ENCODE measurements around the gene IGSF9B. TPM values are rescaled to one million over a fixed set of nuclear protein-coding genes. Genes with fewer than 3 reads are reported as not detected.

Gene IGSF9B
- total RNA-seq, 3 donors from 2014 or later: 18.7 to 22.3 (median 22.1) TPM

DNA sequence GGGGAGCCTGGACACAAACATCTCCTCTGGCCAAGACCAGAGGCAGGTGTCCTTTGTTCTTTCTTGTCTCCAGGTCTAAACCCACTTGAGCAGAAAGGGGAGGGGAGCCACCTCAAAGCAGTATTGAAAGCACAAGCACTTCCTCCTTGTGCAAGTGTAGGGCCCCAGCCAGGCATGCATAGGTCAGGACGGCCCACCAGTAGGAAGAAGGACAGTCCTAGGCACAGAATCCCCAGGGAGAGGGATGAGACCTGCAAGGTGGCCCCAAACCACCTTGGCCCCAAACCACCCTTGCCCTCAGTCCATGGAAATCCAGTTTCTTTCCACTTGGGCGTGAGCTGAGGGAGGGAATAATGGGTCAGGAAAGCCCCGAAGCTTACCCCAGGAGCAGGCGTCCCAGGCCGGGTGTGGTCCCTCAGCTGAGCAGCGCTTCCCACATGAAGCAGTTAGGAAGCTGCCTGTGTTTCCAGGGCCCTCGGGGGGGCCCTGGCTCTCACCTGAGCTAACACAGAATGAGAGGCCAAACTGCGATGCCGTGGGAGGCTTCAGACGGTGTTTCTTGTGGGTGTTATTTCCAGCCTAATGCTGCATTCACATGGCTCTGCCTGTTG lies 20.4 kb upstream of the IGSF9B start:
- DNase-seq (no peak), ATAC-seq (peak in 1 of 2 donors; percentile 28)
- no peaks in the 10 kb centered on the region for H3K36me3 Mint-ChIP-seq (ENCODE audit: insufficient read depth)
- H3K4me3 Mint-ChIP-seq: no peak overlapping the region
- peaks cover 6% of the 10 kb centered on the region for H3K27me3 Mint-ChIP-seq (ENCODE audit: low read depth)
- no peaks in the 10 kb centered on the region for H3K9me3 Mint-ChIP-seq
- no peaks in the 10 kb centered on the region for H3K4me1 Mint-ChIP-seq (ENCODE audit: low read depth)

DNA sequence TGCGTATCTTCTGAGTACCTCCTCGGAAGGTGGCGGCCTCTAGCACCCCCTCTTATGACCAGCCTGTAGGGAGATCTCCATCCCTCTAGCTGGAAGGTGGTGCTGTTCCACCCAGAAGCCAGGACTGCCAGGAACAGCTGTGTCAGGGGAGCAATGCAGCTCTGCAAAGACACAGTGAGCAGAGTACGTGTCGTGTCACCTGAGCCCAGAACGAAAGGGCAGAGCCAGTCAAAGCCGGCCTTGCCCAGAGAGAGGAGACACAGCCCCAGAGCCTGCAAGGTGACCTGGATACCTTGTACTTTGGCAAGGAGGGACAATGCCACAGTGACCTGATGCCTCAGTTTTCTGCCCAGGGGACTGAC lies 18.7 kb upstream of the IGSF9B start:
- Mint-ChIP-seq H3K4me3 (no peak overlapping the region), H3K36me3 (ENCODE audit: insufficient read depth) (no peaks in the 10 kb centered on the region), H3K9me3 (no peaks in the 10 kb centered on the region), H3K27me3 (ENCODE audit: low read depth) (peaks cover 4% of the 10 kb centered on the region), H3K4me1 (ENCODE audit: low read depth) (no peaks in the 10 kb centered on the region)
- DNase-seq: no peak
- ATAC-seq: no peak

DNA sequence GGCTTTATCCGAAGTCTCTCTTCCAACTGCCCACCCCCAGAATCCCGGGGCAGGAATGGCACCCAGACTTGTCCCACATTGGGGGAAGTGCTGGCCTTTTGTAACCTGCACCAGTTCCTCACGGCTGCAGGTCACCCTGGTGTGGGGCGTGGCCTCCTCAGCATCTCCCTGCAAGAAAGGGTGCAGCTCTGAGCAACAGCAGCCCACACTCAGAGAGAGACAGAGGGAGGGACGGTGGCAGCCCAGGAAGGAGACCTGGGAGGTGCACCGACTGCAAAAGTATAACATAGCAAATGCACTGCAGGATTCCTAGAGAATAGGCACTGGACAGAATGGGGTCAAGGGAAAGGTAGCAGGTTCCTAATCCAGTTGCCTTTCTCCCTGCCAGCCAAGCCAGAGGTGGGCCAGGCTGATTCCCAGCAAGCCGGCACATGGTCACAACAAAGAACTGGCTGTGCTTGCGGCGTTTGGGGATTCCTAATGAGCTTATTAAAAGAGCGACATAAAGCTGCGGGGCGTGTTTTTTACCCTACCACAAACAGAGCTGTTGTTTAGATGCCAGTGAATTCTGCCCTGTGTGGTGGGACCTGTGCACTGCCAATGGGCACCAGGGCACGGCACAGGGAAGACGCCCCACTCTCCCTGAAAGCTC lies 18.2 kb upstream of the IGSF9B start:
- no peaks in the 10 kb centered on the region for H3K9me3 Mint-ChIP-seq

DNA sequence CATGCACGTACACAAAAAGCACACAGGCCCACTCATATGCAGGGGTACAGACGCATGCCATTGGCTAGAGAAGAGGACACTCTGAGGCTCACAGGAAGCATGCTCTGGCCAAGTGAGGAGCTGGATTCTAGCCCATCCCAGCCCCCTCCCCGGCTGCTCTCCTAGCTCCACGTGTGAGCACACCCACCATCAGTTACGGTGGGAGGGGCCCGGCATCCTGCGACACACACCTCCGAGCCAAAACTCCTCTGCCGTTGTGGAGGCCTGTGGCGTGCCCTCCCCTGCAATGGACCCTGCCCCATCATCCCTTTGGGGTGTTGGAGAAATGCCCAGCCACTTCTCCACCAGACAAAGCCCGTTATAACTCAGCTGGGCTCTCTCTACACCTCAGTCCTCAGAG lies 15.1 kb upstream of the IGSF9B start:
- Mint-ChIP-seq H3K36me3 (ENCODE audit: insufficient read depth) (no peaks in the 10 kb centered on the region), H3K9me3 (no peaks in the 10 kb centered on the region), H3K4me3 (no peak overlapping the region), H3K27me3 (ENCODE audit: low read depth) (peaks cover 8% of the 10 kb centered on the region), H3K4me1 (ENCODE audit: low read depth) (peaks cover 10% of the 10 kb centered on the region)
- no peak for DNase-seq
- no peak for ATAC-seq

More for the DNA sequence above, 18.2 kb upstream of the IGSF9B start:
- Mint-ChIP-seq H3K4me3 (no peak overlapping the region), H3K36me3 (ENCODE audit: insufficient read depth) (no peaks in the 10 kb centered on the region), H3K27me3 (ENCODE audit: low read depth) (peaks cover 4% of the 10 kb centered on the region), H3K4me1 (ENCODE audit: low read depth) (no peaks in the 10 kb centered on the region)
- DNase-seq (no peak), ATAC-seq (no peak)

DNA sequence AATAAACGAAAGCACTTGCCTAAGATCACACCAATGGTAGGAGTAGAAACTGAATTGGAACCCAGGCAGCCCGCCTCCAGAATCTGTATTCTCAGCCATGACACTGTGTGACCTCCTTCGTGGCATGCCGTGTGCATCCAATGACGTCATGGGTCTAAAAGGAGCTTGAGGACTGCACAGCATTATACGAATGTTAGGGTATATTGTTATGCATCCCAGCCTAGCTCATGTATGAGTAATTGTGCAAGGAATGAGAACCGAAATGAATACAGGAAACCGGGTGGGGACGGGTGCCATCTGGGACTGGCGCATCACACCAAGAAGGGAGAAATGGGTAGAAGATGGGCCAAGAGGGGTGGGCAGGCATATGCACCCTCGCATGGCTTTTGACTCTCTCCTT lies 12.3 kb upstream of the IGSF9B start:
- Mint-ChIP-seq H3K9me3 (no peaks in the 10 kb centered on the region), H3K4me3 (no peak overlapping the region), H3K27me3 (ENCODE audit: low read depth) (peaks cover 9% of the 10 kb centered on the region), H3K36me3 (ENCODE audit: insufficient read depth) (no peaks in the 10 kb centered on the region), H3K4me1 (ENCODE audit: low read depth) (peaks cover 10% of the 10 kb centered on the region)
- no peak for ATAC-seq
- no peak for DNase-seq

DNA sequence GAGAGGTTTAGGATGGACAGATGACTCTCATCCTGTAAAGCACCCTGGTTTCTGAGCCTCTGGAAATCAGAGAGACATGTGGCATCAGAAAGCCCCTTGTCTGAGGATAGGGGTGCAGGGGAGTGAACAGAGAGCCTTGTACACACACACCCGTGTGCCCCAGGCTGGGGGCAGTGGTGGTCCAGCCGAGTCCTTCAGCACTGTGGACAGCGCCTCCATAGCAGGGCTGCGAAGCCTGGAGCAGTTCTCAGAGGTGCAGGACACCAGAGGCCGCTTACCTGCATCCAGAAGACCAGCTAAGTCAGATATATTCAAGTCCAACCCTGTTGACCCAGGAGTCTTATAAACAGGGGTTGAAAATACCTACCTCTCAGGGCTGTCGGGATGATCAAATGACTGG lies 11.5 kb upstream of the IGSF9B start:
- no peak for DNase-seq
- Mint-ChIP-seq H3K27me3 (ENCODE audit: low read depth) (peaks cover 9% of the 10 kb centered on the region), H3K4me3 (no peak overlapping the region), H3K36me3 (ENCODE audit: insufficient read depth) (no peaks in the 10 kb centered on the region), H3K9me3 (no peaks in the 10 kb centered on the region), H3K4me1 (ENCODE audit: low read depth) (peaks cover 10% of the 10 kb centered on the region)
- no peak for ATAC-seq

DNA sequence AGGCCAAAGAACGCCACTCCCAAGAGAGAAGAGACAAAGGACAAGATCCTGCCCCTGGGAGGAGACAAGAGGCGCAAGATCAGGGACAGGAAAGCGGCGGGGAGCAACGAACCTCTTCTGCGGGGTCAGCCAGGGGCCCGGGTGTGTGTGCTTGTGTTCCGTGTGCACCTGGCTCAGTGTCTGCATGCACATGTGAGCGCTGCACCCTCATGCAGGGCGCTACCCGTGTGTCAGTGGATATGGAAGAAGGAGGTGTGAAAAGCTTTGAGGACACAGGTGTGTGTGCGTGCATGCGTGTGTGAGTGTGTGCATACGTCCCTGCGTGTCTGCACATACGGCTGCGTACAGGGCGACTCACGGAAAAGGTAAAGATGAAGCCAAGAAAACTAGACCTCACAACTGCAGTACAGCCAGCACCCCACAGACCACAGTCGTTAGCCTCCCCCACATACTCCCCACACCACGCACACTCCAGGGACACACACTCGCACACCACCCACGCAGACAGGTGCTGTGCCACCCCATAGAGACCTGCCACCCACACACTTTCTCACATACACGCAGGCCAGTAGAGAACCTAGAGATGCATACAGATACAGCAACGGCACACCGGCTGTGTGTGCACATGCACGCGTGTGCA lies 11.0 kb upstream of the IGSF9B start:
- no peak for DNase-seq
- Mint-ChIP-seq H3K4me1 (ENCODE audit: low read depth) (peaks cover 10% of the 10 kb centered on the region), H3K4me3 (peak overlapping the region; percentile 87), H3K36me3 (ENCODE audit: insufficient read depth) (no peaks in the 10 kb centered on the region), H3K27me3 (ENCODE audit: low read depth) (peaks cover 9% of the 10 kb centered on the region), H3K9me3 (no peaks in the 10 kb centered on the region)
- peak; percentile 32 to 39 for ATAC-seq

DNA sequence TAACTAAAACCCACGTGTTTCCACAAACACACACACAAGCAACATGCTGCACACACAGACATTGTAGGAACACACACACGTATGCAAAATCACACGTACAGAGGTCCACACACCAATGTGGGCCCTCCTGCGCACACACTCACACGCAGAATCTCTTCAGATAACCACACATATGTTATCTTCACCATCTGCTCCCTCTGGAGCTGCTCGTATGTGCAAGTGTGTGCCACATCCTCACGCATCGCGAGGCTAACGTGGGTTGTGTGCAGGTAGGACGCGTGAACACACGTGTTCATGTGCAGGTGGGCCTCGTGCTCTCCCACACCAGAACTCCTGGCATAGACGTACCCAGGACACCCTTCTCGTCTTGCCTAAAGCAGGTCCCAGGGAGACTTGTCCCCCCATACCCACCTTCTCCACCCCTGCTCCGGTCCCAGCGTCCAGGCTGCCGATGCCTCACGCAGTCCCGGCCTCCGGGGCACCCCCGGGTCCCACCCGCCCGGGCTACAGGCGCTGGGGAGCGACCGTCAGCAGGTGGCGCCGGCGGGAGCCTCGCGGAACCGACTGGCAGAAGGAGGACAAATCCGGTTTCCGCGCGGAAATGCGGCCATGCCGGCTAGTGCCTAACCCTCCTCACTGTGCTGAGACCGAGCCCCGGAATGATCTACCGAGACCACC lies 10.3 kb upstream of the IGSF9B start:
- H3K36me3 Mint-ChIP-seq (ENCODE audit: insufficient read depth): no peaks in the 10 kb centered on the region
- ATAC-seq (peak; percentile 86 to 87), DNase-seq (peak; percentile 68)
- peaks cover 9% of the 10 kb centered on the region for H3K27me3 Mint-ChIP-seq (ENCODE audit: low read depth)
- no peaks in the 10 kb centered on the region for H3K9me3 Mint-ChIP-seq
- peak overlapping the region; percentile 87 for H3K4me3 Mint-ChIP-seq
- H3K4me1 Mint-ChIP-seq (ENCODE audit: low read depth): peaks cover 10% of the 10 kb centered on the region

DNA sequence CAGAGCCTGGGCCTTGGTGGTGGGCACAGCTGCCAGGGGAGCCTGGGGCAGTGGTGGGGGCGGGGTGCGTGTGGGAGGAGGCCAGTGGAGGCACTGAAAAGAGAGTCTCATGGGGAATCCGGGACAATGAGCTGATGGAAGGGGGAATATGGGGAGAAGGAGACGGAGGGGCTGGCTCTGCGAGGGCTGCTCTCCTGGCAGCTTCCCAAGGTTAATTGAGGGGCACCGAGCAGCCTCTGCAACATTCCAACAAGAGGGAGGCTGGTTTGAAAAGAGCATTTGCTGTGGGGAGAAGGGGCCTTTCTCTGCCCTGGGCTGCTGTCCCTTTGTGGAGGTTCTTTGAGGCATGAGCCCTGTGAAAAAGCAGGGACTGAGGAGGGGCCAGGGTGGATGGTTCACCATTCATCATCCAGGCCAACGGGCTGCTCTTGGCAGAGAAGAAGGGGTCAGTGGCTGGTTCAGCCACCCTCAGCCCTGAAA lies 9.4 kb upstream of the IGSF9B start:
- no peak for DNase-seq
- Mint-ChIP-seq H3K36me3 (ENCODE audit: insufficient read depth) (no peaks in the 10 kb centered on the region), H3K4me3 (no peak overlapping the region), H3K4me1 (ENCODE audit: low read depth) (peaks cover 10% of the 10 kb centered on the region), H3K27me3 (ENCODE audit: low read depth) (peaks cover 9% of the 10 kb centered on the region), H3K9me3 (no peaks in the 10 kb centered on the region)
- ATAC-seq: no peak

DNA sequence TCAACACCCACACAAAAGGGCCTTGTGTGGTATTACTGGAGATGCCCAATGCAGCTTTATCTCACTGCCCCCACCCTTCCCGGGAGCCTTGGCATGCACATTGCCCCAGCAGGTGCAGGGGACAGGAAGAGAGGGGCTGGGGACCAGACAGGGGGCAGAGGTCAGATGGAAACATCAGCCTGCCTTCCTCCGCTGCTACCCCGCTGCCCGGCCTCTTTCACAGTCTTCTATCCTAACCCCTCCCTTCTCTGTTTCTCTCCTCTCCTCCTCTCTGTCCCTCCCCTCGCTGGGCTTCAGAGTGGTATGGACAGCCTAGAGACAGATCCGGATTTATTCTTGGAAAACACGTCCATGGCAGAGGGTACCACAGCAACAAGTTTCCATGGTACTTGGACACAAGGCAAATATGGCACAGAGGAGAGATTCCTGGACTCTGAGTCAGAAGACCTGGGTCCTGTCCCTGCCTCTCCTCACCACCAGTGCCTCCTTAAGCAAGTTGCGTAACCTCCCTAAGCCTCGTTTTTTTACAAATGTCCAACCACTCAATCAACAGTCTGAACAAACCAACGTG lies 8.3 kb upstream of the IGSF9B start:
- no peak for ATAC-seq
- Mint-ChIP-seq H3K9me3 (no peaks in the 10 kb centered on the region), H3K4me1 (ENCODE audit: low read depth) (peaks cover 10% of the 10 kb centered on the region), H3K27me3 (ENCODE audit: low read depth) (peaks cover 9% of the 10 kb centered on the region), H3K36me3 (ENCODE audit: insufficient read depth) (no peaks in the 10 kb centered on the region), H3K4me3 (no peak overlapping the region)
- DNase-seq: no peak

DNA sequence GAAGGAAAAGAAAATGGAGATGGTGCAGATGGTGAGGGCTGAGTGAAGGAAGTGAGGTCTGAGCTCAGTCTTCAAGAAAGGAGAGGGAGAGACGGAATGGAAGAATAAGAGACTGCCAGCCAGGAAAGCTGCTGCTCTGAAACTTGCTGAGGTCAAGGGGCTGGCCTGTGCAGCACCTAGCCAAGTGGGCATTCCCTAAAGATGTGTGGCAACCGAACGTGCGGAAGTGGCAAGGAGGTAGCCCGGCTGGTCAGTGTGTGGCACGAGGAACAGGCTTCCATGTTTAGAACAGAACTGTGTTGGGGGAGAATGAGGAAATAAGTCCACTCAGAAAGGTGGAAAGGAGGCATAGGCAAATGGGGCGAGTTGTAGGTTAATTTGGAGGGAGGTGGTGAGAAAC lies 7.6 kb upstream of the IGSF9B start:
- Mint-ChIP-seq H3K36me3 (ENCODE audit: insufficient read depth) (no peaks in the 10 kb centered on the region), H3K4me3 (no peak overlapping the region), H3K27me3 (ENCODE audit: low read depth) (peaks cover 9% of the 10 kb centered on the region), H3K4me1 (ENCODE audit: low read depth) (peaks cover 10% of the 10 kb centered on the region), H3K9me3 (no peaks in the 10 kb centered on the region)
- ATAC-seq (no peak), DNase-seq (no peak)

DNA sequence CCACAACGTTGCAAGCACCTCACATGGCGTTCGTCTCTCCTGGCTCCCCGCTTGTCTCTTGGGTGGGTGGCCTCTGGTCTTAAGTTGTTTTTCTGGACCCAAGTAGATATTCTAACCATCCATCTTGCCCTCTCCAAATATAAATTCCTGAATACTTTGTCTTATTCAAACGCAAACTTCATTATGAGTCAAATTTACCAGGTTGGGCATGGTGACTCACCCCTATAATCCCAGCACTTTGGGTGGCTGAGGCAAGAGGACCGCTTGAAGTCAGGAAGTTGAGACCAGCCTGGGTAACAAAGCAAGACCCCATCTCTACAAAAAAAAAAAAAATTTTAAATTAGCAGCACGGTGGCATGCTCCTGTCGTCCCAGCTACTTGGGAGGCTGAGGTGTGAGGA lies 5.1 kb upstream of the IGSF9B start:
- peaks cover 10% of the 10 kb centered on the region for H3K4me1 Mint-ChIP-seq (ENCODE audit: low read depth)
- H3K27me3 Mint-ChIP-seq (ENCODE audit: low read depth): peaks cover 6% of the 10 kb centered on the region
- H3K36me3 Mint-ChIP-seq (ENCODE audit: insufficient read depth): no peaks in the 10 kb centered on the region
- H3K4me3 Mint-ChIP-seq: no peak overlapping the region
- no peak for ATAC-seq
- H3K9me3 Mint-ChIP-seq: no peaks in the 10 kb centered on the region
- DNase-seq: no peak

DNA sequence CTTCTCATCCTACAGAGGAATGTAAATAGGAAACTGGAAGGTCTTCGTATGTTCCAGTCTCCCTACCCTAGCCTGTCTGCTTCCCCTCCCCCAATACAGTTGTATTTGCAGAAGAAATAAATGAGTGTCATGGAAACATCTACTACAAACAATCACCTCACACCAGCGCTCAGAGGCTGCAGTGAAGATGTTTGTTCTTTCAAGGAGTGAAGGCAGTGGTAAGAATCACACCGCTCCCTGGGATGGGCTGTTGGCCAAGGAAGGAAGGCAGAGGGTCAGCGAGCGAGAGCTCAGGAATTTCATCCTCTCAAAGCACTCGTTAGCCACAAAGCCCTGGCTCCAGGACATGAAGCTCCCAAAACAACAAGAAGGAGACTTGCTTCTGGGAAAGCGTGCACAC lies 1.1 kb upstream of the IGSF9B start:
- Mint-ChIP-seq H3K36me3 (ENCODE audit: insufficient read depth) (no peaks in the 10 kb centered on the region), H3K9me3 (no peaks in the 10 kb centered on the region), H3K4me1 (ENCODE audit: low read depth) (peaks cover 35% of the 10 kb centered on the region), H3K27me3 (ENCODE audit: low read depth) (peaks cover 18% of the 10 kb centered on the region), H3K4me3 (peak overlapping the region; percentile 88)
- DNase-seq (no peak), ATAC-seq (no peak)

DNA sequence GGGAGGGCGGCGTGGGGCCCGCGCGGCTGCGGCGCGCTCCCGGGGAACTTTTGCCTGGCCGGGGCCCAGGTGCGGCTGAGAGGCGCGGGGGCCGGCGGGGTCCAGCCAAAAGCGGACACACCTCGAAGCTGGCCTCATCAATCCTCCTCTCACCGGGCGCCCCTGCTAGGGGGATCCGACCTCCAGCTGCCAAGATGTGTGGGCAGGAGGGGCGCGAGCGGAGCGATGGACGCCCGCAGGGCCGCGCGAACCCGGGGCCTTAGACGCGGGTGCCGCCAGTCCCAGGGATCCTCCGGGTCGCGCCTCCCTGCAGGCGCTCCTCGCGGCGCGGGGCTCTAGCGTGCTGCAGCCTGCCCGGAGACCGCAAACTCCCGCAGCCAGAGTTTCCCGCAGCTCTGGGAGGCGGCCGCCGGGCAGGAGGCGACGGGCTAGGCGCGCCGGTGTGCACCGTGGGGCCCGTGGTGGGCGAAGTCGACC lies 785 bp downstream of the IGSF9B start:
- no peaks in the 10 kb centered on the region for H3K9me3 Mint-ChIP-seq
- ATAC-seq (peak in 1 of 2 donors; percentile 0), DNase-seq (no peak)
- H3K4me3 Mint-ChIP-seq: peak overlapping the region; percentile 46
- H3K4me1 Mint-ChIP-seq (ENCODE audit: low read depth): peaks cover 41% of the 10 kb centered on the region
- H3K27me3 Mint-ChIP-seq (ENCODE audit: low read depth): peaks cover 20% of the 10 kb centered on the region
- no peaks in the 10 kb centered on the region for H3K36me3 Mint-ChIP-seq (ENCODE audit: insufficient read depth)
